Stimulated activated effector memory CD8-positive, alpha-beta T cell treated with anti-CD3 and anti-CD28 coated beads, Interleukin-12 subunit alpha, Interleukin-12 subunit beta, amount 100 ng/mL, for 72 hours (primary cell): Measurements from ENCODE around the gene KASH5.
A peak's percentile ranks its signal among the peaks of the same experiment; 100 is the strongest.
"Not testable (repeated sequence)": the region's sequence is repeated elsewhere in the genome, so short reads cannot be mapped to it uniquely, and the experiment has no call there.

Experiments used
- ATAC-seq: fragments of 150-1000 bp; cut with Tn5 transposase; 2 replicates; pipeline ENCODE4 v1.10.0; 2021
- DNase-seq, 2 donors: peaks; one replicate each; pipeline ENCODE4 v3.0.0; 2021 to 2022; ENCODE audit warnings: low spot score in 2 of 2
- H3K27ac Mint-ChIP-seq: one replicate; pipeline ENCODE4 v1.8.0; 2022; ENCODE audit warnings: mild to moderate bottlenecking, mixed read lengths
- H3K36me3 Mint-ChIP-seq: one replicate; pipeline ENCODE4 v1.8.0; 2022; ENCODE audit warnings: mild to moderate bottlenecking, mixed read lengths
- H3K4me1 Mint-ChIP-seq: one replicate; pipeline ENCODE4 v1.8.0; 2022; ENCODE audit warnings: mixed read lengths
- H3K4me3 Mint-ChIP-seq: one replicate; pipeline ENCODE4 v1.8.0; 2022; ENCODE audit warnings: mild to moderate bottlenecking, mixed read lengths
- H3K9me3 Mint-ChIP-seq: one replicate; pipeline ENCODE4 v1.8.0; 2022; ENCODE audit warnings: mixed read lengths

KASH5 gene

GRCh38 chr19:49443366-49444099, 55.5 kb downstream of the KASH5 start:
- ATAC-seq (peak; percentile 92), DNase-seq (peak; percentile 97 to 99)
- Mint-ChIP-seq H3K9me3 (no peaks in the 10 kb centered on the region), H3K36me3 (peaks cover 44% of the 10 kb centered on the region), H3K27ac (peak overlapping the region; percentile 88), H3K4me3 (peak overlapping the region; percentile 74), H3K4me1 (peaks cover 48% of the 10 kb centered on the region)

- H3K9me3 Mint-ChIP-seq, ATAC-seq, DNase-seq: not testable (repeated sequence)
- H3K4me3 Mint-ChIP-seq: peak overlapping the region; percentile 74
- peaks cover 54% of the 10 kb centered on the region for H3K4me1 Mint-ChIP-seq
- peak overlapping the region; percentile 88 for H3K27ac Mint-ChIP-seq
- H3K36me3 Mint-ChIP-seq: peaks cover 50% of the 10 kb centered on the region
These were observed 56.2 kb downstream of the KASH5 start for GRCh38 chr19:49444100-49444700.

GRCh38 chr19:49445997-49446396, 57.9 kb downstream of the KASH5 start:
- Mint-ChIP-seq H3K4me3 (no peak overlapping the region), H3K4me1 (peaks cover 59% of the 10 kb centered on the region), H3K27ac (peak overlapping the region; percentile 17), H3K36me3 (peaks cover 68% of the 10 kb centered on the region), H3K9me3 (no peaks in the 10 kb centered on the region)
- no peak for DNase-seq
- no peak for ATAC-seq

- no peak for DNase-seq
- Mint-ChIP-seq H3K4me3 (no peak overlapping the region), H3K36me3 (peaks cover 78% of the 10 kb centered on the region), H3K4me1 (peaks cover 51% of the 10 kb centered on the region), H3K9me3 (no peaks in the 10 kb centered on the region), H3K27ac (peak overlapping the region; percentile 87)
- no peak for ATAC-seq
These were observed 59.7 kb downstream of the KASH5 start for GRCh38 chr19:49447485-49448431.

GRCh38 chr19:49448432-49448786, 60.4 kb downstream of the KASH5 start:
- Mint-ChIP-seq H3K4me1 (peaks cover 55% of the 10 kb centered on the region), H3K27ac (peak overlapping the region; percentile 87), H3K4me3 (peak overlapping the region; percentile 91), H3K36me3 (peaks cover 78% of the 10 kb centered on the region), H3K9me3 (no peaks in the 10 kb centered on the region)
- DNase-seq (no peak), ATAC-seq (no peak)

- H3K4me3 Mint-ChIP-seq: peak overlapping the region; percentile 91
- no peaks in the 10 kb centered on the region for H3K9me3 Mint-ChIP-seq
- ATAC-seq (no peak), DNase-seq (no peak)
- H3K36me3 Mint-ChIP-seq: peaks cover 74% of the 10 kb centered on the region
- peaks cover 43% of the 10 kb centered on the region for H3K4me1 Mint-ChIP-seq
- peak overlapping the region; percentile 98 for H3K27ac Mint-ChIP-seq
These were observed 62.4 kb downstream of the KASH5 start for GRCh38 chr19:49450405-49450804.

GRCh38 chr19:49451430-49452181, 63.6 kb downstream of the KASH5 start, which contains the start of gene PIH1D1:
TSS of gene PIH1D1 (minus strand) at chr19:49451814. CDS start at chr19:49451574, 240 bp downstream.
- Mint-ChIP-seq H3K9me3 (no peaks in the 10 kb centered on the region), H3K4me3 (peak within 1 kb of the TSS; percentile 91), H3K36me3 (peaks cover 79% of the 10 kb centered on the region), H3K4me1 (peaks cover 43% of the 10 kb centered on the region), H3K27ac (peak within 1 kb of the TSS; percentile 98)
- DNase-seq (peak; percentile 77 to 94), ATAC-seq (peak; percentile 82)

- ATAC-seq (peak; percentile 93), DNase-seq (peak; percentile 95 to 99)
- H3K9me3 Mint-ChIP-seq: no peaks in the 10 kb centered on the region
- H3K36me3 Mint-ChIP-seq: peaks cover 76% of the 10 kb centered on the region
- peaks cover 56% of the 10 kb centered on the region for H3K4me1 Mint-ChIP-seq
- peak within 1 kb of the TSS; percentile 91 for H3K4me3 Mint-ChIP-seq
- H3K27ac Mint-ChIP-seq: peak within 1 kb of the TSS; percentile 98
These were observed 65.1 kb downstream of the KASH5 start, which contains the start of gene ALDH16A1 for GRCh38 chr19:49453013-49453756. TSS of gene ALDH16A1 (plus strand) at chr19:49453225. CDS start at chr19:49453332, 107 bp downstream.

GRCh38 chr19:49453757-49454240, 65.8 kb downstream of the KASH5 start:
- ATAC-seq (no peak), DNase-seq (no peak)
- Mint-ChIP-seq H3K27ac (peak overlapping the region; percentile 98), H3K9me3 (no peaks in the 10 kb centered on the region), H3K4me3 (peak overlapping the region; percentile 91), H3K36me3 (peaks cover 69% of the 10 kb centered on the region), H3K4me1 (peaks cover 50% of the 10 kb centered on the region)

GRCh38 chr19:49455773-49456172, 67.7 kb downstream of the KASH5 start:
- H3K4me3 Mint-ChIP-seq: no peak overlapping the region
- H3K4me1 Mint-ChIP-seq: peaks cover 36% of the 10 kb centered on the region
- H3K27ac Mint-ChIP-seq: peak overlapping the region; percentile 56
- peaks cover 66% of the 10 kb centered on the region for H3K36me3 Mint-ChIP-seq
- H3K9me3 Mint-ChIP-seq: no peaks in the 10 kb centered on the region
- DNase-seq: no peak
- ATAC-seq: no peak

- Mint-ChIP-seq H3K36me3 (peaks cover 64% of the 10 kb centered on the region), H3K4me1 (peaks cover 32% of the 10 kb centered on the region), H3K9me3 (no peaks in the 10 kb centered on the region), H3K27ac (peak overlapping the region; percentile 56), H3K4me3 (no peak overlapping the region)
- no peak for ATAC-seq
- DNase-seq: no peak
These were observed 68.3 kb downstream of the KASH5 start for GRCh38 chr19:49456326-49456725.

- ATAC-seq (no peak), DNase-seq (no peak)
- Mint-ChIP-seq H3K4me1 (peaks cover 22% of the 10 kb centered on the region), H3K36me3 (peaks cover 47% of the 10 kb centered on the region), H3K4me3 (peak overlapping the region; percentile 14), H3K27ac (peak overlapping the region; percentile 88), H3K9me3 (no peaks in the 10 kb centered on the region)
These were observed 70.5 kb downstream of the KASH5 start for GRCh38 chr19:49458567-49458903.

- H3K4me1 Mint-ChIP-seq: peaks cover 16% of the 10 kb centered on the region
- no peak for DNase-seq
- H3K4me3 Mint-ChIP-seq: no peak overlapping the region
- H3K36me3 Mint-ChIP-seq: peaks cover 45% of the 10 kb centered on the region
- H3K27ac Mint-ChIP-seq: no peak overlapping the region
- ATAC-seq: no peak
- H3K9me3 Mint-ChIP-seq: no peaks in the 10 kb centered on the region
These were observed 71.3 kb downstream of the KASH5 start for GRCh38 chr19:49459388-49459787.

- not testable (repeated sequence) for H3K9me3 Mint-ChIP-seq, H3K4me3 Mint-ChIP-seq, H3K27ac Mint-ChIP-seq, ATAC-seq, DNase-seq
- H3K4me1 Mint-ChIP-seq: peaks cover 15% of the 10 kb centered on the region
- H3K36me3 Mint-ChIP-seq: peaks cover 41% of the 10 kb centered on the region
These were observed 73.1 kb downstream of the KASH5 start for GRCh38 chr19:49461130-49461529.
